Activated T-helper 1 cell treated with anti-CD3 and anti-CD28 coated beads, Interleukin-12 subunit alpha, Interleukin-12 subunit beta, Interleukin-2, Interleukin-4 antibody, amounts not matched to agents 30 ng/mL and 10 ng/mL and 1 ng/mL, durations not matched to agents 14 hours and 24 hours and 36 hours (primary cell): Measurements from ENCODE around the gene APOLD1. TPM values are rescaled to one million over a fixed set of nuclear protein-coding genes. Genes with fewer than 3 reads are reported as not detected.
"Not testable (repeated sequence)": the region's sequence is repeated elsewhere in the genome, so short reads cannot be mapped to it uniquely, and the experiment has no call there.

Source experiments
- DNase-seq: peaks from one replicate; pipeline ENCODE4 v3.0.0; 2021; ENCODE audit warnings: low spot score
- H3K27ac Mint-ChIP-seq: one replicate; pipeline ENCODE4 v1.8.0; 2021; ENCODE audit warnings: mild to moderate bottlenecking, mixed read lengths
- H3K27me3 Mint-ChIP-seq: one replicate; pipeline ENCODE4 v1.8.0; 2022; ENCODE audit warnings: mild to moderate bottlenecking, moderate library complexity, mixed read lengths; ENCODE audit not compliant: insufficient read depth
- H3K36me3 Mint-ChIP-seq: one replicate; pipeline ENCODE4 v1.8.0; 2021; ENCODE audit warnings: low read depth, mixed read lengths
- H3K4me1 Mint-ChIP-seq: one replicate; pipeline ENCODE4 v1.8.0; 2021; ENCODE audit warnings: low read depth, mixed read lengths
- H3K4me3 Mint-ChIP-seq: one replicate; pipeline ENCODE4 v1.8.0; 2021; ENCODE audit warnings: mild to moderate bottlenecking, moderate library complexity, mixed read lengths
- H3K9me3 Mint-ChIP-seq: one replicate; pipeline ENCODE4 v1.8.0; 2021; ENCODE audit warnings: mixed read lengths
- intact Hi-C: fragments of 100-400 bp; cut with micrococcal nuclease; formaldehyde crosslinking; loops from one replicate; pipeline ENCODE4 v1.15.1; 2024
- total RNA-seq: library from RNA; stranded (reverse); gene quantifications from 2 replicates; pipeline ENCODE4 v1.2.3, GENCODE V29; 2022

The APOLD1 gene
- total RNA-seq, result 4.0 and 4.8 TPM in 2 replicates

GRCh38 chr12:12784911-12785814 lies at the start of gene APOLD1:
Gene APOLD1 (plus strand): TSS chr12:12785659. CDS start chr12:12785692, 33 bp downstream.
- peak within 1 kb of the TSS; percentile 73 for H3K27ac Mint-ChIP-seq
- no peaks in the 10 kb centered on the region for H3K27me3 Mint-ChIP-seq
- DNase-seq, result no peak
- peaks cover 5% of the 10 kb centered on the region for H3K36me3 Mint-ChIP-seq
- H3K4me1 Mint-ChIP-seq, result peaks cover 37% of the 10 kb centered on the region
- intact Hi-C loops, result loop anchor here (5.0 kb wide), 2 partner anchors 42 to 257 kb away; partner anchors contain the start of gene FAM234B
- H3K9me3 Mint-ChIP-seq, result no peaks in the 10 kb centered on the region
- peak within 1 kb of the TSS; percentile 78 for H3K4me3 Mint-ChIP-seq

GRCh38 chr12:12736759-12737676 lies 48.4 kb upstream of the APOLD1 start:
- peak; percentile 42 for DNase-seq
- no peaks in the 10 kb centered on the region for H3K27me3 Mint-ChIP-seq
- peaks cover 18% of the 10 kb centered on the region for H3K36me3 Mint-ChIP-seq
- H3K4me1 Mint-ChIP-seq, result peaks cover 59% of the 10 kb centered on the region
- peak overlapping the region; percentile 89 for H3K27ac Mint-ChIP-seq
- H3K4me3 Mint-ChIP-seq, result peak overlapping the region; percentile 74
- intact Hi-C loops, result loop anchor here (1.0 kb wide), 5 partner anchors 12 to 361 kb away; partner anchors contain the start of gene CREBL2
- H3K9me3 Mint-ChIP-seq, result no peaks in the 10 kb centered on the region

GRCh38 chr12:12738152-12738551 lies 47.3 kb upstream of the APOLD1 start:
- H3K4me3 Mint-ChIP-seq, intact Hi-C loops, H3K27me3 Mint-ChIP-seq, DNase-seq, H3K9me3 Mint-ChIP-seq, H3K27ac Mint-ChIP-seq: not testable (repeated sequence)
- H3K36me3 Mint-ChIP-seq, result peaks cover 20% of the 10 kb centered on the region
- H3K4me1 Mint-ChIP-seq, result peaks cover 57% of the 10 kb centered on the region

GRCh38 chr12:12741660-12742059 lies 43.8 kb upstream of the APOLD1 start:
- H3K4me3 Mint-ChIP-seq, result no peak overlapping the region
- no peaks in the 10 kb centered on the region for H3K27me3 Mint-ChIP-seq
- H3K9me3 Mint-ChIP-seq, result no peaks in the 10 kb centered on the region
- peaks cover 21% of the 10 kb centered on the region for H3K36me3 Mint-ChIP-seq
- no peak for DNase-seq
- H3K4me1 Mint-ChIP-seq, result peaks cover 32% of the 10 kb centered on the region
- H3K27ac Mint-ChIP-seq, result peak overlapping the region; percentile 8
- intact Hi-C loops, result no loop called here

GRCh38 chr12:12744546-12745305 lies 40.7 kb upstream of the APOLD1 start:
- Mint-ChIP-seq H3K27ac (no peak overlapping the region), H3K36me3 (peaks cover 25% of the 10 kb centered on the region), H3K9me3 (no peaks in the 10 kb centered on the region), H3K4me1 (peaks cover 20% of the 10 kb centered on the region), H3K27me3 (no peaks in the 10 kb centered on the region), H3K4me3 (no peak overlapping the region)
- intact Hi-C loops, result no loop called here
- DNase-seq, result no peak

- no peaks in the 10 kb centered on the region for H3K27me3 Mint-ChIP-seq
- peaks cover 20% of the 10 kb centered on the region for H3K4me1 Mint-ChIP-seq
- no peak overlapping the region for H3K27ac Mint-ChIP-seq
- H3K36me3 Mint-ChIP-seq, result peaks cover 22% of the 10 kb centered on the region
- no peak overlapping the region for H3K4me3 Mint-ChIP-seq
- intact Hi-C loops, result no loop called here
- no peak for DNase-seq
- H3K9me3 Mint-ChIP-seq, result no peaks in the 10 kb centered on the region
Measured at GRCh38 chr12:12745576-12746211, 39.8 kb upstream of the APOLD1 start.

GRCh38 chr12:12747278-12747677 lies 38.2 kb upstream of the APOLD1 start:
- no peak overlapping the region for H3K27ac Mint-ChIP-seq
- no peaks in the 10 kb centered on the region for H3K9me3 Mint-ChIP-seq
- intact Hi-C loops, result no loop called here
- DNase-seq, result no peak
- H3K36me3 Mint-ChIP-seq, result peaks cover 32% of the 10 kb centered on the region
- H3K4me1 Mint-ChIP-seq, result peaks cover 12% of the 10 kb centered on the region
- H3K4me3 Mint-ChIP-seq, result no peak overlapping the region
- H3K27me3 Mint-ChIP-seq, result no peaks in the 10 kb centered on the region

- H3K9me3 Mint-ChIP-seq, result no peaks in the 10 kb centered on the region
- no peak overlapping the region for H3K4me3 Mint-ChIP-seq
- intact Hi-C loops, result no loop called here
- H3K4me1 Mint-ChIP-seq, result peaks cover 12% of the 10 kb centered on the region
- no peaks in the 10 kb centered on the region for H3K27me3 Mint-ChIP-seq
- H3K27ac Mint-ChIP-seq, result no peak overlapping the region
- DNase-seq, result no peak
- H3K36me3 Mint-ChIP-seq, result peaks cover 36% of the 10 kb centered on the region
Measured at GRCh38 chr12:12748044-12748443, 37.4 kb upstream of the APOLD1 start.

GRCh38 chr12:12749433-12749832 lies 36.0 kb upstream of the APOLD1 start:
- Mint-ChIP-seq H3K4me3 (no peak overlapping the region), H3K9me3 (no peaks in the 10 kb centered on the region), H3K36me3 (peaks cover 32% of the 10 kb centered on the region), H3K27ac (no peak overlapping the region), H3K27me3 (no peaks in the 10 kb centered on the region), H3K4me1 (peaks cover 12% of the 10 kb centered on the region)
- intact Hi-C loops, result no loop called here
- no peak for DNase-seq

GRCh38 chr12:12755923-12756322 lies 29.5 kb upstream of the APOLD1 start:
- peaks cover 30% of the 10 kb centered on the region for H3K36me3 Mint-ChIP-seq
- H3K27ac Mint-ChIP-seq, result no peak overlapping the region
- no peak for DNase-seq
- H3K9me3 Mint-ChIP-seq, result peaks cover 3% of the 10 kb centered on the region
- H3K4me3 Mint-ChIP-seq, result no peak overlapping the region
- no peaks in the 10 kb centered on the region for H3K4me1 Mint-ChIP-seq
- no peaks in the 10 kb centered on the region for H3K27me3 Mint-ChIP-seq
- intact Hi-C loops, result no loop called here

- Mint-ChIP-seq H3K4me3 (no peak overlapping the region), H3K27ac (no peak overlapping the region), H3K9me3 (peaks cover 3% of the 10 kb centered on the region), H3K27me3 (no peaks in the 10 kb centered on the region), H3K4me1 (no peaks in the 10 kb centered on the region), H3K36me3 (peaks cover 23% of the 10 kb centered on the region)
- intact Hi-C loops, result no loop called here
- no peak for DNase-seq
Measured at GRCh38 chr12:12757121-12757520, 28.3 kb upstream of the APOLD1 start.
